Measurements from ENCODE around the gene ASNS. TPM values are rescaled to one million over a fixed set of nuclear protein-coding genes. Genes with fewer than 3 reads are reported as not detected.
"Not testable (repeated sequence)": the region's sequence is repeated elsewhere in the genome, so short reads cannot be mapped to it uniquely, and the experiment has no call there.

The ASNS gene
- total RNA-seq, 1 donor: 60.5 TPM

DNA sequence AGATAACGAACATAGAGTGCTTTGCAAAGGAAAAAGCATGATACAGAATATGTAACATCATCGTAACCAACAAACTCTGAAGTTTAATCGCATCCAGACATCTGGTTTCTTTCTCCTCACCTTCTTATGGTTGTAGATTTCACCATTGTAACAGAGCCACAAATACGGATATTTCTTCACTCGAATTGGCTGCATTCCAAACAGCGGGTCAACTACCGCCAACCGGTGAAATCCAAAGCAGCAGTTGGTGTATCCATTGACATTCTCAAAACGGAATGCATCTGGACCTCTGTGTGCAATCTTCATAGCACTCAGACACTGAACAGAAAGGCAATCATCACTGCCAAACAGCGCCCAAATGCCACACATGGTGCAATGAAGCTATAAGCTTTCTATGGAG lies 3.4 kb downstream of the ASNS start:
- H3K4me3 ChIP-seq (ENCODE audit: low read depth, low read length): no peak overlapping the region
- TF ChIP-seq CTCF (IDR thresholded peaks at IDR 0.05; ENCODE audit: insufficient read depth, low read depth, low read length): no peak
- peak; percentile 4 for DNase-seq (ENCODE audit: low read depth)

DNA sequence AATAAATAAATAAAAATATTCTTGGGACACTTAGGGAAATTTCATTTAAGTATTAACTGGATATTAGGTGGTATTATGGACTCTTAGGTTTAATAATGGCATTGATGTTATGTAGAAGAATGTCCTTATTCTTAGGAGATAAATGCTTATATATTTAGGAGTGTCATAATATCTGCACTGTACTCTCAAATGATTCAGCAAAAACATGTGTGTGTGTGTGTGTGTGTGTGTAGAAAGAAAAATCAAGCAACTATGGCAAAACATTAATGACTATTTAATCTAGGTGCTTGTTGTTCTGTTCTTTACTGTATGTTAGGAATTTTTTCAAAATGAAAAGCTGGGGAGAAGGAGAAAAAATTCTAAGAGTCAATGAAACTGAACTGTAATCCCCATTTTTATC lies 3.9 kb downstream of the ASNS start:
- TF ChIP-seq CTCF (IDR thresholded peaks at IDR 0.05; ENCODE audit: insufficient read depth, low read depth, low read length): no peak
- no peak for DNase-seq (ENCODE audit: low read depth)
- no peak overlapping the region for H3K4me3 ChIP-seq (ENCODE audit: low read depth, low read length)

DNA sequence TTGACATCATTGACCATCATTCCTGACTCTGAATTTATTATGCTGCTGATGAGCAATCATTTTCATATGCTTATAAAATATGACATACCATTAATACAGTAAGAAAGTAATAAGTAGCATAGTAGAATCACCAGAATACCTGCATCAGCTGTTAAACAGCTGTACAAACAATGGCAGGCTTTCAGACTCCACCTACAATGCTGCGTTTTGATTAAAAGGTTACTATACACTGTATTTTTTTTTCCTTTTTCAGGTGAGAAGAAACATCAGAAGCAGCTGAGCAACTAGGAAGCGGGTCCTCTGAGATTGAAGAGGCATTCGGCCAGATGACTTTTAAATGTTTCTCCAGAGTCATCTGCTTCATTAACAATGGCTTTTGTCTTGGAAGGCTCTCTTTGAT lies 7.1 kb downstream of the ASNS start:
- no peak overlapping the region for H3K4me3 ChIP-seq (ENCODE audit: low read depth, low read length)
- DNase-seq (ENCODE audit: low read depth): no peak
- no peak for TF ChIP-seq CTCF (IDR thresholded peaks at IDR 0.05; ENCODE audit: insufficient read depth, low read depth, low read length)

GRCh38 chr7:97859606-97860204 lies 12.5 kb downstream of the ASNS start:
- no peak for DNase-seq (ENCODE audit: low read depth)
- H3K4me3 ChIP-seq (ENCODE audit: low read depth, low read length): no peak overlapping the region
- TF ChIP-seq CTCF (IDR thresholded peaks at IDR 0.05; ENCODE audit: insufficient read depth, low read depth, low read length): no peak

DNA sequence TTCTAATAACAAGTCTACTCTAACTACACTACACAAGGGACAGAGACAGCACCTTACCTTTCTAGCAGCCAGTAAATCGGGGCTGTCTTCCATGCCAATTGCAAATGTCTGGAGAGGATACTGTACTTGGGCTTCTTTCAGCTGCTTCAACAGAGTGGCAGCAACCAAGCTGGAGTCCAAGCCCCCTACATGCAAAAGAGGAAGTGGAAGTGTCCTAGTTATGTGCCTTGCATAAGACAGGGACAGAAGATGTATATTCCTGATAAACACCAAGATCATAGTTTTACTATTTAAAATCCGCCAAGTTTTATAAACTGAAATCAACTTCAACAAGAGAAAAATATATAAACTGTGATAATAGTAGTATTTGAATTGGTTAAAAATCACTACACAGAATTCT lies 14.0 kb downstream of the ASNS start:
- no peak for TF ChIP-seq CTCF (IDR thresholded peaks at IDR 0.05; ENCODE audit: insufficient read depth, low read depth, low read length)
- H3K4me3 ChIP-seq (ENCODE audit: low read depth, low read length): no peak overlapping the region
- DNase-seq (ENCODE audit: low read depth): no peak

DNA sequence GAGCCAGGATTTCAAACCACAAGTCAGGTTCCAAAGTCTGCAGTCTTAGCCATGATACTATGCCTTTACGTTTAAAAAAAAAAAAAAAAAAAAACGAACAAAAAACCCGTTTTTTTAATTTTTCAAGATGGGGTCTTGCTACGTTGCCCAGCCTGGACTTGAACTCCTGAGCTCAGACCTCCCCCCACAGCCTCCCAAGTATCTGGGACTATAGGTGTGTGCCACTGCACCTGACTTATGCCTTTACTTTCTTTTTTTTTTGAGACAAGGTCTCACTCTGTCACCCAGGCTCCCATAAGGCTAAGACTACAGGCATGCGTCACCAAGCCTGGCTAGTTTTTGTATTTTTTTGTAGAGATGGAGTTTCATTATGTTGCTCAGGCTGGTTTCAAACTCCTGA lies 14.7 kb downstream of the ASNS start:
- TF ChIP-seq CTCF (IDR thresholded peaks at IDR 0.05; ENCODE audit: insufficient read depth, low read depth, low read length): no peak

GRCh38 chr7:97851683-97852082 lies 20.5 kb downstream of the ASNS start:
- TF ChIP-seq CTCF (IDR thresholded peaks at IDR 0.05; ENCODE audit: insufficient read depth, low read depth, low read length): no peak
- peak; percentile 16 for DNase-seq (ENCODE audit: low read depth)
- no peak overlapping the region for H3K4me3 ChIP-seq (ENCODE audit: low read depth, low read length)

More for the DNA sequence above, 14.7 kb downstream of the ASNS start:
- no peak overlapping the region for H3K4me3 ChIP-seq (ENCODE audit: low read depth, low read length)
- no peak for DNase-seq (ENCODE audit: low read depth)

DNA sequence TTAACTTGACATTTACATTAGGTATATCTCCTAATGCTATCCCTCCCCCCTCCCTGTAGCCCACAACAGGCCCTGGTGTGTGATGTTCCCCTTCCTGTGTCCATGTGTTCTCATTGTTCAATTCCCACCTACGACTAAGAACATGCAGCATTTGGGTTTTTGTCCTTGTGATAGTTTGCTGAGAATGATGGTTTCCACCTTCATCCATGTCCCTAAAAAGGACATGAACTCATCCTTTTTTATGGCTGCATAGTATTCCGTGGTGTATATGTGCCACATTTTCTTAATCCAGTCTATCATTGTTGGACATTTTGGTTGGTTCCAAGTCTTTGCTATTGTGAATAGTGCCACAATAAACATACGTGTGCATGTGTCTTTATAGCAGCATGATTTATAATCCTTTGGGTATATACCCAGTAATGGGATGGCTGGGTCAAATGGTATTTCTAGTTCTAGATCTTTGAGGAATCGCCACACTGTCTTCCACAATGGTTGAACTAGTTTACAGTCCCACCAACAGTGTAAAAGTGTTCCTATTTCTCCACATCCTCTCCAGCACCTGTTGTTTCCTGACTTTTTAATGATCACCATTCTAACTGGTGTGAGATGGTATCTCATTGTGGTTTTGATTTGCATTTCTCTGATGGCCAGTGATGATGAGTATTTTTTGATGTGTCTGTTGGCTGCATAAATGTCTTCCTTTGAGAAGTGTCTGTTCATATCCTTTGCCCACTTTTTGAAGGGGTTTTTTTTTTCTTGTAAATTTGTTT lies 21.8 kb downstream of the ASNS start:
- H3K4me3 ChIP-seq (ENCODE audit: low read depth, low read length); DNase-seq (ENCODE audit: low read depth): not testable (repeated sequence)
